OCI-LY7 (cell line): ENCODE results near the gene ZNF3. TPM values are rescaled to one million over a fixed set of nuclear protein-coding genes. Genes with fewer than 3 reads are reported as not detected.

Experiments
- BruUV-seq: library from RNA; stranded (reverse); fragments of 400-500 nt; replicated peaks from 2 replicates; lab custom pipeline; 2021; lab: Mats Ljungman, UMichigan
- CTCF ChIA-PET: fragments of 300-600 bp; sonication (Branson Sonifier 250); formaldehyde crosslinking; loops from one replicate; lab custom pipeline; 2022; ENCODE audit warnings: antibody characterized with exemption; ENCODE audit not compliant: unreplicated experiment; lab: Charles Lee
- POLR2A ChIA-PET: fragments of 300-600 bp; sonication (Branson Sonifier 250); formaldehyde crosslinking; loops from one replicate; lab custom pipeline; 2022; ENCODE audit warnings: antibody characterized with exemption; lab: Charles Lee
- DNase-seq: peaks from one replicate; pipeline ENCODE4 v3.0.0-alpha.2; 2015; ENCODE audit warnings: low spot score
- H2AFZ ChIP-seq: fragments of 200-600 bp; sonication (generic), shearing (Covaris generic); 2 replicates; pipeline ENCODE4 v1.6.1; 2014; ENCODE audit warnings: mild to moderate bottlenecking, antibody characterized with exemption, low read length, moderate library complexity
- H3K27ac ChIP-seq: fragments of 200-600 bp; sonication (generic); 2 replicates; pipeline ENCODE4 v1.5.1; 2014; ENCODE audit warnings: mixed run types, low read depth, mild to moderate bottlenecking, moderate library complexity, low read length, inconsistent platforms; ENCODE audit not compliant: poor library complexity, severe bottlenecking
- H3K36me3 ChIP-seq: fragments of 200-600 bp; sonication (generic); 2 replicates; pipeline ENCODE4 v1.6.1; 2014; ENCODE audit warnings: mild to moderate bottlenecking, antibody characterized with exemption, low read length, moderate library complexity, mixed read lengths; ENCODE audit not compliant: insufficient read depth
- H3K4me1 ChIP-seq: fragments of 200-600 bp; sonication (generic); 2 replicates; pipeline ENCODE4 v1.5.1; 2014; ENCODE audit warnings: mild to moderate bottlenecking, low read length; ENCODE audit not compliant: insufficient read depth, poor library complexity, severe bottlenecking
- H3K4me2 ChIP-seq: fragments of 200-600 bp; sonication (generic); 2 replicates; pipeline ENCODE4 v1.6.1; 2014; ENCODE audit warnings: mild to moderate bottlenecking, low read length
- H3K4me3 ChIP-seq: fragments of 200-600 bp; sonication (generic); 2 replicates; pipeline ENCODE4 v1.5.1; 2014; ENCODE audit warnings: mild to moderate bottlenecking, low read depth, low read length; ENCODE audit not compliant: poor library complexity, severe bottlenecking
- H3K79me2 ChIP-seq: fragments of 200-600 bp; sonication (generic); 2 replicates; pipeline ENCODE4 v1.6.1; 2016; ENCODE audit warnings: low read depth, mild to moderate bottlenecking, low read length, moderate library complexity, mixed read lengths; ENCODE audit not compliant: insufficient read depth
- H3K9me2 ChIP-seq: fragments of 200-600 bp; sonication (generic); 2 replicates; pipeline ENCODE4 v1.6.1; 2016; ENCODE audit warnings: mild to moderate bottlenecking, low read length, mixed read lengths; ENCODE audit not compliant: insufficient read depth
- H3K9me3 ChIP-seq: fragments of 200-600 bp; sonication (generic); 2 replicates; pipeline ENCODE4 v1.6.1; 2014; ENCODE audit warnings: mild to moderate bottlenecking, mixed run types, low read length, mixed read lengths
- H4K20me1 ChIP-seq: fragments of 200-600 bp; sonication (generic); 2 replicates; pipeline ENCODE4 v1.6.1; 2014; ENCODE audit warnings: mild to moderate bottlenecking, antibody characterized with exemption, low read length, moderate library complexity, mixed read lengths; ENCODE audit not compliant: insufficient read depth
- CTCF ChIP-seq: fragments of 200-600 bp; sonication (generic); conservative IDR thresholded peaks from 2 replicates; pipeline ENCODE4 v1.5.1; 2014; ENCODE audit warnings: mild to moderate bottlenecking, antibody characterized with exemption, low read length, moderate library complexity, mixed read lengths
- EZH2phosphoT487 ChIP-seq: fragments of 200-600 bp; sonication (generic); IDR thresholded peaks from 2 replicates; pipeline ENCODE4 v1.6.1; 2018; ENCODE audit warnings: low read depth, borderline replicate concordance, mild to moderate bottlenecking, mixed run types, antibody characterized with exemption, low read length, moderate library complexity, mixed read lengths
- intact Hi-C: fragments of 100-400 bp; cut with micrococcal nuclease; formaldehyde crosslinking; loops from one replicate; pipeline ENCODE4 v1.10.0; 2022; ENCODE audit not compliant: unreplicated experiment
- total RNA-seq, 2 experiments: library from RNA; depleted of rRNA in 1 of 2; stranded (reverse); fragments of >200 nt in 1 of 2; shearing (Covaris generic) in 1 of 2; gene quantifications; 2 replicates each; pipeline ENCODE4 v1.2.3, GENCODE V29; 2014 to 2022

Gene ZNF3
- total RNA-seq, 2 experiments from 2014 or later, result 19.8 to 23.7 TPM

DNA sequence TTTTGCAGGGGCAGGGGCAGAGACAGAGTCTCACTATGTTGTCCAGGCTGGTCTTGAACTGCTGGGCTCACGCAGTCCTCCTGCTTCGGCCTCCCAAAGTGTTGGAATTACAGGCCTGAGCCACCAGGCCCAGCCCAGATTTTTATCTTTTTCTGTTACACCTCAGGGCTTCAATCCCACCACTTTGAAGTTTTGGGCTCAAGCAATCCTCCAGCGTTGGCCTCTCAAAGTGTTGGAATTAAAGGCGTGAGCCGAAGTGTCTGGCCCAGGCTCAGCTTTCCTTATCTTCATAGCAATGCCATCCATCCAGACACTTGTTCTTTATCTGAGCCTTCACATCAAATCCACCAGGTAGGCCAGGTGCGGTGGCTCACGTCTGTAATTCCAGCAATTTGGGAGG lies 33.5 kb upstream of the ZNF3 start:
- peaks cover 9% of the 10 kb centered on the region; the same call in 1 of the 2 replicates for H3K79me2 ChIP-seq
- no peaks in the 10 kb centered on the region for H3K9me2 ChIP-seq
- H3K9me3 ChIP-seq, result no peaks in the 10 kb centered on the region
- no peak overlapping the region for H3K27ac ChIP-seq
- no peaks in the 10 kb centered on the region for H4K20me1 ChIP-seq
- no TSS peak for BruUV-seq
- POLR2A ChIA-PET, result interaction anchor here (1.6 kb wide), 1 partner anchor 11 kb away, joined by 4 read pairs; the partner anchor contains the start of gene MBLAC1
- H3K4me3 ChIP-seq, result no peak overlapping the region
- peaks cover 46% of the 10 kb centered on the region for H3K36me3 ChIP-seq
- TF ChIP-seq EZH2phosphoT487, result no peak
- TF ChIP-seq CTCF, result no peak
- no peak for DNase-seq
- intact Hi-C loops, result no loop called here
- H3K4me2 ChIP-seq, result no peak overlapping the region
- CTCF ChIA-PET, result no interaction called here
- no peak overlapping the region for H2AFZ ChIP-seq
- H3K4me1 ChIP-seq, result peaks cover 5% of the 10 kb centered on the region

- Histone ChIP-seq H3K9me3 (no peaks in the 10 kb centered on the region), H2AFZ (no peak overlapping the region), H3K36me3 (peaks cover 72% of the 10 kb centered on the region), H3K4me3 (no peak overlapping the region), H4K20me1 (no peaks in the 10 kb centered on the region), H3K9me2 (no peaks in the 10 kb centered on the region), H3K79me2 (no peaks in the 10 kb centered on the region), H3K4me1 (no peaks in the 10 kb centered on the region), H3K27ac (no peak overlapping the region), H3K4me2 (no peak overlapping the region)
- CTCF ChIA-PET, result interaction anchor here (0.5 kb wide), 1 partner anchor 102 kb away, joined by 4 read pairs; no protein-coding TSS in a partner anchor
- BruUV-seq, result no TSS peak
- POLR2A ChIA-PET, result interaction anchor here (1.3 kb wide), 1 partner anchor 10 kb away, joined by 5 read pairs; no protein-coding TSS in a partner anchor
- intact Hi-C loops, result no loop called here
- no peak for DNase-seq
- no peak for TF ChIP-seq CTCF
- no peak for TF ChIP-seq EZH2phosphoT487
These were observed 30.4 kb upstream of the ZNF3 start for GRCh38 chr7:100111914-100112313.

DNA sequence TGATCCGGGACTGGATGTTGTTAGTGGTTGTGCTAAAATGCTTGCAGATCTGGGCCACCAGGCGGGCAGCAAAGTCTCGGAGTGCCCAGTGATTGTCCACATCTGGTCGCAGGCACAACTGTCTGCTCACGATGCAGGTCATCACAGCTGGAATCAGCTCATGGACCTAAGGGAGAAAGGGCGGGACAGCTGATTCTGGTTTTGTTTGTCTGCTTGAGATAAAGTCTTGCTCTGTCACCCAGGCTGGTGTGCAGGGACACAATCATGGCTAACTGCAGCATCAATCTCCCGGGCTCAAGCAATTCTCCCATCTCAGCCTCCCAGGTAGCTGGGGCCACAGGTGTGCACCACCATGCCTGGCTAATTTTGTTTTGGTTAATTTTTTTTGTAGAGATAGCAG lies 29.6 kb upstream of the ZNF3 start:
- no peak overlapping the region for H2AFZ ChIP-seq
- TF ChIP-seq EZH2phosphoT487 (no peak), CTCF (no peak)
- no peak for DNase-seq
- intact Hi-C loops, result no loop called here
- CTCF ChIA-PET, result no interaction called here
- H3K27ac ChIP-seq, result no peak overlapping the region
- no peak overlapping the region for H3K4me2 ChIP-seq
- H4K20me1 ChIP-seq, result no peaks in the 10 kb centered on the region
- POLR2A ChIA-PET, result interaction anchor here (1.3 kb wide), 1 partner anchor 9 kb away, joined by 5 read pairs; no protein-coding TSS in a partner anchor
- no peaks in the 10 kb centered on the region for H3K9me2 ChIP-seq
- no peaks in the 10 kb centered on the region for H3K4me1 ChIP-seq
- no peaks in the 10 kb centered on the region for H3K79me2 ChIP-seq
- H3K36me3 ChIP-seq, result peaks cover 76% of the 10 kb centered on the region
- BruUV-seq, result no TSS peak
- H3K4me3 ChIP-seq, result no peak overlapping the region
- H3K9me3 ChIP-seq, result no peaks in the 10 kb centered on the region
